ENCODE results near the gene XIRP1.

DNA sequence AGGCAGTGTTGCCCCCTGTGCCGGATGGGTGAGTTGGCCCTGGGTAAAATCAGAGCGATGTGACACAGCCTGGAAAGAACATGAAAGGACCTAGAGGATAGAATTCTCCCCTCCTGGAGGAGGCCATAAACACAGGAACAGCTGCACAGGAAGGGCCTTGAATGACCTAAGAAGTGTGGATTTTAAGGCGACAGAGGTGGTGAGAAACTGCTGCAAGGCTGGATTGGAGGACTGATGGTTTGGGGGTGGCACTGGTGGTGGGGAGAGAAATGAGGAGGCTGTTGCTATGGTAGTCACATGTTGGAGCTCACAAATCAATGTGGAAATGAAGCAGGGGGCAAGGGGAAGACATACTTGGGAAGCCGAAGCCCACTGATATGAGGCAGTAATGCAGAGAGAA, 13.8 kb downstream of the XIRP1 start:
- TF ChIP-seq, protein P1, sequence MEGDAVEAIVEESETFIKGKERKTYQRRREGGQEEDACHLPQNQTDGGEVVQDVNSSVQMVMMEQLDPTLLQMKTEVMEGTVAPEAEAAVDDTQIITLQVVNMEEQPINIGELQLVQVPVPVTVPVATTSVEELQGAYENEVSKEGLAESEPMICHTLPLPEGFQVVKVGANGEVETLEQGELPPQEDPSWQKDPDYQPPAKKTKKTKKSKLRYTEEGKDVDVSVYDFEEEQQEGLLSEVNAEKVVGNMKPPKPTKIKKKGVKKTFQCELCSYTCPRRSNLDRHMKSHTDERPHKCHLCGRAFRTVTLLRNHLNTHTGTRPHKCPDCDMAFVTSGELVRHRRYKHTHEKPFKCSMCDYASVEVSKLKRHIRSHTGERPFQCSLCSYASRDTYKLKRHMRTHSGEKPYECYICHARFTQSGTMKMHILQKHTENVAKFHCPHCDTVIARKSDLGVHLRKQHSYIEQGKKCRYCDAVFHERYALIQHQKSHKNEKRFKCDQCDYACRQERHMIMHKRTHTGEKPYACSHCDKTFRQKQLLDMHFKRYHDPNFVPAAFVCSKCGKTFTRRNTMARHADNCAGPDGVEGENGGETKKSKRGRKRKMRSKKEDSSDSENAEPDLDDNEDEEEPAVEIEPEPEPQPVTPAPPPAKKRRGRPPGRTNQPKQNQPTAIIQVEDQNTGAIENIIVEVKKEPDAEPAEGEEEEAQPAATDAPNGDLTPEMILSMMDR (IDR thresholded peaks at IDR 0.05 in 2 of 3, conservative IDR thresholded peaks at IDR 0.05 in 1 of 3; ENCODE audit: borderline replicate concordance in 1 of 3, insufficient read depth in 1 of 3, low read depth in 2 of 3, low read length in 2 of 3), result no peak
- no peak for TF ChIP-seq CEBPB (IDR thresholded peaks at IDR 0.05; ENCODE audit: low read depth)
- TF ChIP-seq POLR2A (IDR thresholded peaks at IDR 0.05; ENCODE audit: borderline replicate concordance, extremely low read depth, insufficient read depth, insufficient read length), result no peak
- no peak for TF ChIP-seq EZH2 (IDR thresholded peaks at IDR 0.05)
- TF ChIP-seq, protein P2, sequence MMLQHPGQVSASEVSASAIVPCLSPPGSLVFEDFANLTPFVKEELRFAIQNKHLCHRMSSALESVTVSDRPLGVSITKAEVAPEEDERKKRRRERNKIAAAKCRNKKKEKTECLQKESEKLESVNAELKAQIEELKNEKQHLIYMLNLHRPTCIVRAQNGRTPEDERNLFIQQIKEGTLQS (IDR thresholded peaks at IDR 0.05), result no peak
- no peak for TF ChIP-seq SP1 (IDR thresholded peaks at IDR 0.05; ENCODE audit: low read depth)

Data from HCT116 (cell line).